Measurements from ENCODE around the gene UAP1L1.

- no peak for TF ChIP-seq CTCF (tag by site-specific recombination; IDR thresholded peaks at IDR 0.05)
- TF ChIP-seq ZBTB21 (tag by site-specific recombination; IDR thresholded peaks at IDR 0.05): no peak
- no peak for TF ChIP-seq SP3 (tag by site-specific recombination; IDR thresholded peaks at IDR 0.05)
These were observed 26.1 kb upstream of the UAP1L1 start for GRCh38 chr9:137051145-137051724.
